Dendritic cell treated with granulocyte-macrophage colony-stimulating factor and Interleukin-4, amounts not matched to agents 40 ng/mL and 50 ng/mL, for 4 days (primary cell): Measurements from ENCODE around the gene LDLRAD3.

Experiments
- H3K27ac Mint-ChIP-seq: one replicate; pipeline ENCODE4 v1.8.0; 2022; ENCODE audit warnings: mild to moderate bottlenecking, mixed read lengths
- H3K27me3 Mint-ChIP-seq: one replicate; pipeline ENCODE4 v1.8.0; 2022; ENCODE audit warnings: mild to moderate bottlenecking, mixed read lengths
- H3K36me3 Mint-ChIP-seq: one replicate; pipeline ENCODE4 v1.8.0; 2022; ENCODE audit warnings: low read depth, mixed read lengths
- H3K4me1 Mint-ChIP-seq: one replicate; pipeline ENCODE4 v1.8.0; 2022; ENCODE audit warnings: low read depth, mixed read lengths
- H3K4me3 Mint-ChIP-seq: one replicate; pipeline ENCODE4 v1.8.0; 2022; ENCODE audit warnings: mild to moderate bottlenecking, moderate library complexity, mixed read lengths
- H3K9me3 Mint-ChIP-seq: one replicate; pipeline ENCODE4 v1.8.0; 2022; ENCODE audit warnings: mixed read lengths
- intact Hi-C: fragments of 100-400 bp; cut with micrococcal nuclease; formaldehyde crosslinking; loops from one replicate; pipeline ENCODE4 v1.15.0; 2022

LDLRAD3 gene

DNA sequence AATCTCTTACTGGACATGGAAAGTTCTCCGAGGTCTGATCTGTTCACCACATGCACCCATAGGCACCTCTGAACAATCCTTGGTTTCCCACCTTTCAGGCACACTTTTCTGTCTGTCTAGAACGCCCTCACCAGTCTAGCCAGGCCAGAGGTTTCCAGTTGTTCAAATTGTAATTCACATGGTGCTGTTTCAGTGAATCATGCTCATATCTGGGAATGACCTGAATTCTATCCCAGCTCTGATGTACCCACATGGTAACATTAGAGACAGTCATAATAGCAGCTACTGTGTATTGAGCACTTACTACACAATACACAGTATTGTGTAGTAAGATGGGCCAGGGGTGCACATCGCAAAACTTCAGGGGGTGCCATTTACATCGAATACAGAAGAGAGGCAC is 207.1 kb downstream of the LDLRAD3 start:
- H3K27ac Mint-ChIP-seq, result no peak overlapping the region
- peaks cover 2% of the 10 kb centered on the region for H3K27me3 Mint-ChIP-seq
- H3K9me3 Mint-ChIP-seq, result no peaks in the 10 kb centered on the region
- no peaks in the 10 kb centered on the region for H3K36me3 Mint-ChIP-seq
- H3K4me1 Mint-ChIP-seq, result peaks cover 46% of the 10 kb centered on the region
- intact Hi-C loops, result no loop called here
- no peak overlapping the region for H3K4me3 Mint-ChIP-seq

DNA sequence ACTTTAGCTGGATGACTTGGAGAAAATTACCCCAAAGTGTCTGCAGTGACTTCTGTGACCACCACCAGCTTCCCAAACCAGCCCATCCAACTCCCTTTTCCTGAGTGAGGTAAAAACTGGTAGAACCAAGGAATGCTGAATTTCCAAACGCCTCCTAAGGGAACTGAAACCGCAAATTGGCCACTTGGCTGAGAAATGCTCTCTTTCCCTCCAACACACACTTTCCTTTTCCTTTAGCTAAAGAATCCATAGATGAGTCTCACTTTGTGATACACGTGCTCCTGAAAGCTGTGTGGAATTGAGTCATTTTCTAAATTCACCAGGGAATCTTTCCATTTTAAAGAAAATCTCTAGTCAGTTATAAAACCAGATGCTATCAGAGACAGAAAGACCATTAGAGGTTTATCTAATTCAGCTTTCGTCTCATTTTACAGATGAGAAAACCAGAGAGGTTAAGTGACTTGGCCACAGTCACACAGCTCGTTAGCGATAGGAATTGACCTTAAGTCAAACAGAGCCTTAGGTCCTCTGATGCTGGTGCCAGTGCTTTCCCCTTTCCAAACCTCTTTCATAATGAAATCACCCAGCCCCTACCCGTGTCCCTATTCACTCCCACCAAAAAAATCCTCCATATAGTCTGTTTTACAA is 208.2 kb downstream of the LDLRAD3 start:
- no peak overlapping the region for H3K4me3 Mint-ChIP-seq

GRCh38 chr11:36153551-36153950 is 209.7 kb downstream of the LDLRAD3 start:
- intact Hi-C loops, result no loop called here
- Mint-ChIP-seq H3K36me3 (no peaks in the 10 kb centered on the region), H3K4me1 (peaks cover 44% of the 10 kb centered on the region), H3K4me3 (no peak overlapping the region), H3K27me3 (peaks cover 4% of the 10 kb centered on the region), H3K27ac (no peak overlapping the region), H3K9me3 (no peaks in the 10 kb centered on the region)

More for the DNA sequence above, 208.2 kb downstream of the LDLRAD3 start:
- no peaks in the 10 kb centered on the region for H3K9me3 Mint-ChIP-seq
- intact Hi-C loops, result no loop called here
- peaks cover 46% of the 10 kb centered on the region for H3K4me1 Mint-ChIP-seq
- H3K27me3 Mint-ChIP-seq, result peaks cover 2% of the 10 kb centered on the region
- no peak overlapping the region for H3K27ac Mint-ChIP-seq
- no peaks in the 10 kb centered on the region for H3K36me3 Mint-ChIP-seq

GRCh38 chr11:36155124-36155561 is 211.3 kb downstream of the LDLRAD3 start:
- no peaks in the 10 kb centered on the region for H3K36me3 Mint-ChIP-seq
- intact Hi-C loops, result no loop called here
- no peak overlapping the region for H3K27ac Mint-ChIP-seq
- H3K9me3 Mint-ChIP-seq, result no peaks in the 10 kb centered on the region
- no peak overlapping the region for H3K4me3 Mint-ChIP-seq
- peaks cover 28% of the 10 kb centered on the region for H3K4me1 Mint-ChIP-seq
- peaks cover 4% of the 10 kb centered on the region for H3K27me3 Mint-ChIP-seq

GRCh38 chr11:36155770-36156160 is 211.9 kb downstream of the LDLRAD3 start:
- Mint-ChIP-seq H3K36me3 (no peaks in the 10 kb centered on the region), H3K9me3 (no peaks in the 10 kb centered on the region), H3K27ac (no peak overlapping the region), H3K27me3 (peaks cover 4% of the 10 kb centered on the region), H3K4me1 (peaks cover 24% of the 10 kb centered on the region), H3K4me3 (no peak overlapping the region)
- intact Hi-C loops, result no loop called here

GRCh38 chr11:36156161-36156816 is 212.4 kb downstream of the LDLRAD3 start:
- Mint-ChIP-seq H3K4me3 (no peak overlapping the region), H3K4me1 (peaks cover 19% of the 10 kb centered on the region), H3K36me3 (no peaks in the 10 kb centered on the region), H3K27ac (no peak overlapping the region), H3K27me3 (peaks cover 4% of the 10 kb centered on the region), H3K9me3 (no peaks in the 10 kb centered on the region)
- intact Hi-C loops, result no loop called here

- Mint-ChIP-seq H3K36me3 (no peaks in the 10 kb centered on the region), H3K4me1 (peaks cover 12% of the 10 kb centered on the region), H3K9me3 (no peaks in the 10 kb centered on the region), H3K27me3 (peaks cover 4% of the 10 kb centered on the region), H3K27ac (no peak overlapping the region), H3K4me3 (no peak overlapping the region)
- intact Hi-C loops, result no loop called here
Observed at GRCh38 chr11:36156817-36157519, 213.1 kb downstream of the LDLRAD3 start.

DNA sequence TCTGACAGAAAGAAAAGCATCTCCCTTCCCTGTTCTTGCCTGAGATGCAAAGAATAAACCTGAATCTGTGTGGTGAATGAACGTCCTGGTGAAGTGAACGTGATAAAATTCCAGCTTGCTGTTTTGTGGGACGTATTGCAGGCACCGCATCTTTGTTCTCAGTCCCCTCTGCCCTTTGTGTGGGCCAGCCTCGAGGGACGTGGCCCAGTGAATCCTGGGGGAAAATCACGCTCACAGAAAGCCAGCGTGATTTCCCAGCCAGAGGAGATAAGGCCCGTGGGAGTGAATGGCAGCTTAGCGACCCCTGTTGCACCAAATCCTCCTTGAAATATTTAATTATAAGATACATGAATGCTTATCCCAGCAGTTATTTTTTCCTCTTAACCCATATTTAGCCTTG is 216.2 kb downstream of the LDLRAD3 start:
- Mint-ChIP-seq H3K27me3 (peaks cover 2% of the 10 kb centered on the region), H3K36me3 (no peaks in the 10 kb centered on the region), H3K27ac (no peak overlapping the region), H3K4me1 (no peaks in the 10 kb centered on the region), H3K9me3 (no peaks in the 10 kb centered on the region), H3K4me3 (no peak overlapping the region)
- intact Hi-C loops, result no loop called here

GRCh38 chr11:36161572-36161971 is 217.7 kb downstream of the LDLRAD3 start:
- H3K27ac Mint-ChIP-seq, result no peak overlapping the region
- H3K36me3 Mint-ChIP-seq, result no peaks in the 10 kb centered on the region
- intact Hi-C loops, result no loop called here
- H3K4me1 Mint-ChIP-seq, result no peaks in the 10 kb centered on the region
- H3K4me3 Mint-ChIP-seq, result no peak overlapping the region
- peaks cover 2% of the 10 kb centered on the region for H3K27me3 Mint-ChIP-seq
- H3K9me3 Mint-ChIP-seq, result no peaks in the 10 kb centered on the region

GRCh38 chr11:36162006-36162882 is 218.4 kb downstream of the LDLRAD3 start:
- peaks cover 2% of the 10 kb centered on the region for H3K27me3 Mint-ChIP-seq
- H3K9me3 Mint-ChIP-seq, result no peaks in the 10 kb centered on the region
- H3K27ac Mint-ChIP-seq, result no peak overlapping the region
- no peak overlapping the region for H3K4me3 Mint-ChIP-seq
- no peaks in the 10 kb centered on the region for H3K4me1 Mint-ChIP-seq
- intact Hi-C loops, result no loop called here
- no peaks in the 10 kb centered on the region for H3K36me3 Mint-ChIP-seq

GRCh38 chr11:36162883-36163434 is 219.1 kb downstream of the LDLRAD3 start:
- no peak overlapping the region for H3K27ac Mint-ChIP-seq
- H3K36me3 Mint-ChIP-seq, result no peaks in the 10 kb centered on the region
- H3K9me3 Mint-ChIP-seq, result no peaks in the 10 kb centered on the region
- H3K4me1 Mint-ChIP-seq, result no peaks in the 10 kb centered on the region
- no peak overlapping the region for H3K4me3 Mint-ChIP-seq
- peaks cover 2% of the 10 kb centered on the region for H3K27me3 Mint-ChIP-seq
- intact Hi-C loops, result no loop called here

GRCh38 chr11:36164506-36165250 is 220.8 kb downstream of the LDLRAD3 start:
- Mint-ChIP-seq H3K27ac (no peak overlapping the region), H3K9me3 (no peaks in the 10 kb centered on the region), H3K36me3 (no peaks in the 10 kb centered on the region), H3K4me3 (no peak overlapping the region), H3K4me1 (no peaks in the 10 kb centered on the region), H3K27me3 (no peaks in the 10 kb centered on the region)
- intact Hi-C loops, result no loop called here
